ENCODE measurements around the gene HAGHL. TPM values are rescaled to one million over a fixed set of nuclear protein-coding genes. Genes with fewer than 3 reads are reported as not detected.
"Not testable (repeated sequence)": the region's sequence is repeated elsewhere in the genome, so short reads cannot be mapped to it uniquely, and the experiment has no call there.

Gene HAGHL
- polyA plus RNA-seq, 1 donor, result 9.1 TPM

- Histone ChIP-seq H3K4me1 (ENCODE audit: control insufficient read depth, insufficient read depth, low read length) (peaks cover 3% of the 10 kb centered on the region), H3K36me3 (ENCODE audit: control insufficient read depth, insufficient read depth, low read length) (no peaks in the 10 kb centered on the region), H3K27ac (ENCODE audit: low read length) (no peak overlapping the region), H3K27me3 (ENCODE audit: control insufficient read depth, insufficient read depth, low read length) (peaks cover 77% of the 10 kb centered on the region), H3K4me3 (ENCODE audit: low read length) (no peak overlapping the region), H3K9me3 (ENCODE audit: control insufficient read depth, low read depth, low read length) (peaks cover 3% of the 10 kb centered on the region)
- no CpG with 5 or more reads among the region's 4 CpGs for WGBS (ENCODE audit: insufficient coverage, low lambda C conversion rate)
- no peak for DNase-seq
Observed at GRCh38 chr16:708959-709358, 17.9 kb upstream of the HAGHL start.

GRCh38 chr16:709566-710499, 17.1 kb upstream of the HAGHL start:
- H3K27me3 ChIP-seq (ENCODE audit: control insufficient read depth, insufficient read depth, low read length), result peaks cover 76% of the 10 kb centered on the region

GRCh38 chr16:710500-711075, 16.3 kb upstream of the HAGHL start:
- Histone ChIP-seq H3K27me3 (ENCODE audit: control insufficient read depth, insufficient read depth, low read length) (peaks cover 73% of the 10 kb centered on the region), H3K36me3 (ENCODE audit: control insufficient read depth, insufficient read depth, low read length) (no peaks in the 10 kb centered on the region), H3K9me3 (ENCODE audit: control insufficient read depth, low read depth, low read length) (peaks cover 3% of the 10 kb centered on the region), H3K4me3 (ENCODE audit: low read length) (no peak overlapping the region), H3K4me1 (ENCODE audit: control insufficient read depth, insufficient read depth, low read length) (peaks cover 3% of the 10 kb centered on the region), H3K27ac (ENCODE audit: low read length) (peak overlapping the region; percentile 45)
- WGBS (ENCODE audit: insufficient coverage, low lambda C conversion rate), result no CpG with 5 or more reads among the region's 21 CpGs
- no peak for DNase-seq

More at GRCh38 chr16:709566-710499, 17.1 kb upstream of the HAGHL start:
- DNase-seq, result peak in 1 of 2 donors; percentile 48
- H3K36me3 ChIP-seq (ENCODE audit: control insufficient read depth, insufficient read depth, low read length), result no peaks in the 10 kb centered on the region
- H3K27ac ChIP-seq (ENCODE audit: low read length), result peak overlapping the region; percentile 45
- peaks cover 3% of the 10 kb centered on the region for H3K9me3 ChIP-seq (ENCODE audit: control insufficient read depth, low read depth, low read length)
- peak overlapping the region; percentile 6 for H3K4me3 ChIP-seq (ENCODE audit: low read length)
- no CpG with 5 or more reads among the region's 30 CpGs for WGBS (ENCODE audit: insufficient coverage, low lambda C conversion rate)
- H3K4me1 ChIP-seq (ENCODE audit: control insufficient read depth, insufficient read depth, low read length), result peaks cover 3% of the 10 kb centered on the region

GRCh38 chr16:711084-711483, 15.8 kb upstream of the HAGHL start:
- Histone ChIP-seq H3K9me3 (ENCODE audit: control insufficient read depth, low read depth, low read length) (peaks cover 3% of the 10 kb centered on the region), H3K4me3 (ENCODE audit: low read length) (no peak overlapping the region), H3K36me3 (ENCODE audit: control insufficient read depth, insufficient read depth, low read length) (no peaks in the 10 kb centered on the region), H3K4me1 (ENCODE audit: control insufficient read depth, insufficient read depth, low read length) (peaks cover 3% of the 10 kb centered on the region), H3K27me3 (ENCODE audit: control insufficient read depth, insufficient read depth, low read length) (peaks cover 75% of the 10 kb centered on the region), H3K27ac (ENCODE audit: low read length) (peak overlapping the region; percentile 45)
- WGBS (ENCODE audit: insufficient coverage, low lambda C conversion rate), result no CpG with 5 or more reads among the region's 12 CpGs
- DNase-seq, result no peak

- Histone ChIP-seq H3K27me3 (ENCODE audit: control insufficient read depth, insufficient read depth, low read length) (peaks cover 75% of the 10 kb centered on the region), H3K36me3 (ENCODE audit: control insufficient read depth, insufficient read depth, low read length) (no peaks in the 10 kb centered on the region), H3K4me1 (ENCODE audit: control insufficient read depth, insufficient read depth, low read length) (peaks cover 6% of the 10 kb centered on the region), H3K9me3 (ENCODE audit: control insufficient read depth, low read depth, low read length) (peaks cover 5% of the 10 kb centered on the region), H3K4me3 (ENCODE audit: low read length) (no peak overlapping the region), H3K27ac (ENCODE audit: low read length) (no peak overlapping the region)
- 0% methylated on average over 1 of the region's 25 CpGs for WGBS (ENCODE audit: insufficient coverage, low lambda C conversion rate)
- DNase-seq, result peak; percentile 48 to 56
Observed at GRCh38 chr16:711548-712320, 15.2 kb upstream of the HAGHL start.

GRCh38 chr16:712740-713250, 14.1 kb upstream of the HAGHL start:
- peaks cover 69% of the 10 kb centered on the region for H3K27me3 ChIP-seq (ENCODE audit: control insufficient read depth, insufficient read depth, low read length)
- not testable (repeated sequence) for H3K4me1 ChIP-seq (ENCODE audit: control insufficient read depth, insufficient read depth, low read length); H3K36me3 ChIP-seq (ENCODE audit: control insufficient read depth, insufficient read depth, low read length); H3K27ac ChIP-seq (ENCODE audit: low read length); DNase-seq; H3K9me3 ChIP-seq (ENCODE audit: control insufficient read depth, low read depth, low read length); H3K4me3 ChIP-seq (ENCODE audit: low read length)
- WGBS (ENCODE audit: insufficient coverage, low lambda C conversion rate), result no CpG with 5 or more reads among the region's 13 CpGs

- H3K9me3 ChIP-seq (ENCODE audit: control insufficient read depth, low read depth, low read length), result peaks cover 10% of the 10 kb centered on the region
- no peak overlapping the region for H3K4me3 ChIP-seq (ENCODE audit: low read length)
- no peaks in the 10 kb centered on the region for H3K36me3 ChIP-seq (ENCODE audit: control insufficient read depth, insufficient read depth, low read length)
- peaks cover 56% of the 10 kb centered on the region for H3K27me3 ChIP-seq (ENCODE audit: control insufficient read depth, insufficient read depth, low read length)
- no peak for DNase-seq
- H3K27ac ChIP-seq (ENCODE audit: low read length), result no peak overlapping the region
- WGBS (ENCODE audit: insufficient coverage, low lambda C conversion rate), result no CpG with 5 or more reads among the region's 11 CpGs
- H3K4me1 ChIP-seq (ENCODE audit: control insufficient read depth, insufficient read depth, low read length), result peaks cover 14% of the 10 kb centered on the region
Observed at GRCh38 chr16:714079-714478, 12.8 kb upstream of the HAGHL start.

- DNase-seq, result peak; percentile 78 to 87
- Histone ChIP-seq H3K27me3 (ENCODE audit: control insufficient read depth, insufficient read depth, low read length) (peaks cover 49% of the 10 kb centered on the region), H3K9me3 (ENCODE audit: control insufficient read depth, low read depth, low read length) (peaks cover 10% of the 10 kb centered on the region), H3K4me3 (ENCODE audit: low read length) (no peak within 1 kb of the TSS), H3K27ac (ENCODE audit: low read length) (no peak within 1 kb of the TSS), H3K36me3 (ENCODE audit: control insufficient read depth, insufficient read depth, low read length) (no peaks in the 10 kb centered on the region), H3K4me1 (ENCODE audit: control insufficient read depth, insufficient read depth, low read length) (peaks cover 18% of the 10 kb centered on the region)
- WGBS (ENCODE audit: insufficient coverage, low lambda C conversion rate), result no CpG with 5 or more reads among the region's 108 CpGs
Observed at GRCh38 chr16:714558-715476, 12.1 kb upstream of the HAGHL start, which contains the start of gene METRN. Gene METRN, plus strand, starts transcription at chr16:715118. Its CDS starts 172 bp downstream, at chr16:715290.

- Histone ChIP-seq H3K4me3 (ENCODE audit: low read length) (no peak overlapping the region), H3K27ac (ENCODE audit: low read length) (no peak overlapping the region)
Observed at GRCh38 chr16:715477-716199, 11.3 kb upstream of the HAGHL start.

More at GRCh38 chr16:715477-716199, 11.3 kb upstream of the HAGHL start:
- H3K27me3 ChIP-seq (ENCODE audit: control insufficient read depth, insufficient read depth, low read length), result peaks cover 40% of the 10 kb centered on the region
- whole genome bisulfite sequencing (ENCODE audit: insufficient coverage, low lambda C conversion rate), result no CpG with 5 or more reads among the region's 74 CpGs
- peaks cover 24% of the 10 kb centered on the region for H3K4me1 ChIP-seq (ENCODE audit: control insufficient read depth, insufficient read depth, low read length)
- DNase-seq, result no peak
- no peaks in the 10 kb centered on the region for H3K36me3 ChIP-seq (ENCODE audit: control insufficient read depth, insufficient read depth, low read length)
- peaks cover 11% of the 10 kb centered on the region for H3K9me3 ChIP-seq (ENCODE audit: control insufficient read depth, low read depth, low read length)

Data from large intestine (tissue), 3 donors.